ENCODE measurements around the gene SERPINB2. TPM values are rescaled to one million over a fixed set of nuclear protein-coding genes. Genes with fewer than 3 reads are reported as not detected.
"Not testable (repeated sequence)": the region's sequence is repeated elsewhere in the genome, so short reads cannot be mapped to it uniquely, and the experiment has no call there.

SERPINB2 gene
- total RNA-seq, 1 experiment from 2014 or later: 2.5 TPM

DNA sequence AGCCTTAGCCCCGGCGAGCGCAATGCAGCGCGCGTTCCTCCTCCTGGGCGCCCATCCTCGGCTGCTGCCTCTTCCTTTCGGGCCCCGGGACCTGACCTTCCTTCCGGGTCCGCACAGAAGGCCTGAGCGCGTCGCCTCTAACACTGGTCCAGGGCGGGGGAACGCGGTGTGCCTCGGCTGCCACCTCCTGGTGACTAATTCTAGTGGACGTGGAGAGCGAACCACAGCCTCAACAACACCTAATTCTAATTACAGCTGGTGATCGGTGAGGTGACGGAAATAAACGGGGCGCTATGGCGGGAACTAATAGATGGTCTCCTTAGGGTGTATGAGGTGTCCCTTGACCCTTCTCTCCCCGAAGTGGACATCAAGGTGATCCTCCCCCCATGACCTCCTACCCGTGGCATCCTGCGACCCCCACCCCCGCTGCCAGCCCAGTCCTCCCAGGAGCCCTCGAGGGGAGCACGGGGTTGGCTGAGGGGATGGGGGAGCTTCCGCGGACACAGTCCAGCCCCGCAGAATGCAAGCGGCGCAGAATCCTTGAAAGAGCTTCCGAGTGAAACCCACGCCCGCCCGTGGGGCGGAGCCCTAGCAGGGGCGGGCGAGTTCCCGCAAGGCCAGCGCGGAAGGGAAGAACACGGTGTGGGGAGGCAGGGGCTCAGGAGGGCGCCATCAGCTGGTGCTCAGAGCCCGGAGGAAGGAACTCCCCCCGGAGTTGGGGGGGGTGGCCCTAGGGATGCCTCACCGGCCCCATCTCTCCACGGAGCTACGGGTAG lies 48.8 kb downstream of the SERPINB2 start:
- intact Hi-C loops (cut with micrococcal nuclease; ENCODE audit: unreplicated experiment): loop anchor here (2.0 kb wide), 1 partner anchor 46 kb away; no protein-coding TSS in a partner anchor
- POLR2A ChIA-PET (ENCODE audit: low non-redundant PET): no interaction called here
- BruUV-seq (replicated peaks): no TSS peak

DNA sequence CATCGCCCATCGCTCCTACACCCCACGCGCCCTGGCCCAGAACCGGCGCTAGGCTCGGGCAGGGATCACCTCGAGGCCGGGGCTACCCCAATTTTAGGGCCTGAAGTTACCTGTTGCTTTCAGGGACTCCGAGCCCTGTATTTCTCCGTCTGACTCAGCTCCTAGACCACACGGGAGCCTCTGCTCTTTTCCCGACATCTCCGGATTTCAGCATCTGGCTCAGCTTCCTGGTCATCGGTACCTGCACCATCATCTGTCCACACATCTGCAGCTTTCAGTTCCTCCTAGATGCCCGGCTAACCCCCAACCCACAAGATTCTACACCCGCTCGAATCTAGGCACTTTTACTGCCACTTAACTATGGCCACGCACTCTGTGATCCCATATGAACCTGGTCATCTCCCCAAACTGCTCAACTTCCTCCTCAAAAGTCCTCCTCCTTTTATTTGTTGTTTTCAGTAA lies 49.5 kb downstream of the SERPINB2 start:
- Histone ChIP-seq H3K27me3 (replicated peaks; ENCODE audit: insufficient read depth, low read depth, low read length, poor library complexity) (no peaks in the 10 kb centered on the region), H3K9me3 (ENCODE audit: low read depth, low read length, poor library complexity, severe bottlenecking) (no peaks in the 10 kb centered on the region), H3K4me1 (ENCODE audit: insufficient read depth, low read length, poor library complexity, severe bottlenecking) (peaks cover 5% of the 10 kb centered on the region), H3K36me3 (ENCODE audit: insufficient read depth, low read length, poor library complexity, severe bottlenecking) (no peaks in the 10 kb centered on the region), H3K27ac (ENCODE audit: low read depth, low read length, poor library complexity, severe bottlenecking) (no peak overlapping the region), H3K4me3 (ENCODE audit: low read depth, low read length, poor library complexity, severe bottlenecking) (peak overlapping the region; percentile 60)
- CTCF ChIA-PET: interaction anchor here (0.6 to 1.1 kb wide), 3 partner anchors 52 to 385 kb away, joined by 3 to 7 read pairs (median 3); no protein-coding TSS in a partner anchor
- intact Hi-C loops (cut with micrococcal nuclease; ENCODE audit: unreplicated experiment): loop anchor here (2.0 kb wide), 1 partner anchor 46 kb away; no protein-coding TSS in a partner anchor
- POLR2A ChIA-PET (ENCODE audit: low non-redundant PET): no interaction called here
- TF ChIP-seq, protein P1, sequence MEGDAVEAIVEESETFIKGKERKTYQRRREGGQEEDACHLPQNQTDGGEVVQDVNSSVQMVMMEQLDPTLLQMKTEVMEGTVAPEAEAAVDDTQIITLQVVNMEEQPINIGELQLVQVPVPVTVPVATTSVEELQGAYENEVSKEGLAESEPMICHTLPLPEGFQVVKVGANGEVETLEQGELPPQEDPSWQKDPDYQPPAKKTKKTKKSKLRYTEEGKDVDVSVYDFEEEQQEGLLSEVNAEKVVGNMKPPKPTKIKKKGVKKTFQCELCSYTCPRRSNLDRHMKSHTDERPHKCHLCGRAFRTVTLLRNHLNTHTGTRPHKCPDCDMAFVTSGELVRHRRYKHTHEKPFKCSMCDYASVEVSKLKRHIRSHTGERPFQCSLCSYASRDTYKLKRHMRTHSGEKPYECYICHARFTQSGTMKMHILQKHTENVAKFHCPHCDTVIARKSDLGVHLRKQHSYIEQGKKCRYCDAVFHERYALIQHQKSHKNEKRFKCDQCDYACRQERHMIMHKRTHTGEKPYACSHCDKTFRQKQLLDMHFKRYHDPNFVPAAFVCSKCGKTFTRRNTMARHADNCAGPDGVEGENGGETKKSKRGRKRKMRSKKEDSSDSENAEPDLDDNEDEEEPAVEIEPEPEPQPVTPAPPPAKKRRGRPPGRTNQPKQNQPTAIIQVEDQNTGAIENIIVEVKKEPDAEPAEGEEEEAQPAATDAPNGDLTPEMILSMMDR (conservative IDR thresholded peaks at IDR 0.05; ENCODE audit: low read depth, low read length): no peak
- no peak for TF ChIP-seq EZH2 (IDR thresholded peaks at IDR 0.05; ENCODE audit: borderline replicate concordance, low read depth, low read length, poor library complexity, severe bottlenecking)
- BruUV-seq (replicated peaks): no TSS peak
- DNase-seq (ENCODE audit: low spot score): no peak

More for the DNA sequence above, 48.8 kb downstream of the SERPINB2 start:
- Histone ChIP-seq H3K9me3 (ENCODE audit: low read depth, low read length, poor library complexity, severe bottlenecking) (no peaks in the 10 kb centered on the region), H3K4me1 (ENCODE audit: insufficient read depth, low read length, poor library complexity, severe bottlenecking) (peaks cover 5% of the 10 kb centered on the region), H3K27ac (ENCODE audit: low read depth, low read length, poor library complexity, severe bottlenecking) (no peak overlapping the region), H3K36me3 (ENCODE audit: insufficient read depth, low read length, poor library complexity, severe bottlenecking) (no peaks in the 10 kb centered on the region), H3K27me3 (replicated peaks; ENCODE audit: insufficient read depth, low read depth, low read length, poor library complexity) (no peaks in the 10 kb centered on the region), H3K4me3 (ENCODE audit: low read depth, low read length, poor library complexity, severe bottlenecking) (peak overlapping the region; percentile 60)
- CTCF ChIA-PET: interaction anchor here (0.6 to 1.1 kb wide), 4 partner anchors 51 to 1136 kb away, joined by 3 to 7 read pairs (median 4); no protein-coding TSS in a partner anchor
- TF ChIP-seq EZH2 (IDR thresholded peaks at IDR 0.05; ENCODE audit: borderline replicate concordance, low read depth, low read length, poor library complexity, severe bottlenecking): no peak
- TF ChIP-seq, protein P1 (conservative IDR thresholded peaks at IDR 0.05; ENCODE audit: low read depth, low read length): peak; percentile 82
- DNase-seq (ENCODE audit: low spot score): peak; percentile 74

DNA sequence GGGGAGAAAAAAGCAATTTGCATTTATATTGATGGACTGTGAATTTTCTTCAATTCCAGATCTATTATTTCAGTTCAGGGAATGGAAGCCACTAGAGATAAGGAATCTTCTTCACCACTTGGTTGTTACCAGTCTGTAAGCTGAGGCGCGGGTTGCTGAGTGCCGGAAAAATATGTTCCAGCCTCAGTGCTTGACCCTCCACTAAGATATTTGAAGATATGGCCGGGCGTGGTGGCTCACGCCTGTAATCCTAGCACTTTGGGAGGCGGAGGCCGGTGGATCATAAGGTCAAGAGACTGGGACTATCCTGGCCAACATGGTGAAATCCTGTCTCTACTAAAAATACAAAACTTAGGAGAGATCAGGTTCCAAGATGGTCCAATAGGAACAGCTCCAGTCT lies 52.5 kb downstream of the SERPINB2 start:
- no TSS peak for BruUV-seq (replicated peaks)

DNA sequence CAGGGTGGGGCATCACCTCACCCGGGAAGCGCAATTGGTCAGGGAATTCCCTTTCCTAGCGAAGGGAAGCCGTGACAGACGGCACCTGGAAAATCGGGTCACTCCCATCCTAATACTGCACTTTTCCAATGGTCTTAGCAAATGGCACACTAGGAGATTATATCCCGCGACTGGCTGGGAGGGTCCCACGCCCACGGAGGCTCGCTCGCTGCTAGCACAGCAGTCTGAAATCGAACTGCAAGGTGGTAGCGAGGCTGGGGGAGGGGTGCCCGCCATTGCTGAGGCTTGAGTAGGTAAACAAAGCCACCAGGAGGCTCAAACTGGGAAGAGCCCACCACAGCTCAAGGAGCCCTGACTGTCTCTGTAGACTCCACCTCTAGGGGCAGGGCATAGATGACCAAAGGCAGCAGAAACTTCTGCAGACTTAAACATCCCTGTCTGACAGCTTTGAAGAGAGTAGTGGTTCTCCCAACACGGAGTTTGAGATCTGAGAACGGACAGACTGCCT lies 53.1 kb downstream of the SERPINB2 start:
- POLR2A ChIA-PET (ENCODE audit: low non-redundant PET); intact Hi-C loops (cut with micrococcal nuclease; ENCODE audit: unreplicated experiment); CTCF ChIA-PET; BruUV-seq (replicated peaks); H3K27ac ChIP-seq (ENCODE audit: low read depth, low read length, poor library complexity, severe bottlenecking); H3K4me1 ChIP-seq (ENCODE audit: insufficient read depth, low read length, poor library complexity, severe bottlenecking); H3K4me3 ChIP-seq (ENCODE audit: low read depth, low read length, poor library complexity, severe bottlenecking); H3K36me3 ChIP-seq (ENCODE audit: insufficient read depth, low read length, poor library complexity, severe bottlenecking); H3K27me3 ChIP-seq (replicated peaks; ENCODE audit: insufficient read depth, low read depth, low read length, poor library complexity); H3K9me3 ChIP-seq (ENCODE audit: low read depth, low read length, poor library complexity, severe bottlenecking); DNase-seq (ENCODE audit: low spot score): not testable (repeated sequence)

More for the DNA sequence above, 52.5 kb downstream of the SERPINB2 start:
- H3K27ac ChIP-seq (ENCODE audit: low read depth, low read length, poor library complexity, severe bottlenecking): no peak overlapping the region
- intact Hi-C loops (cut with micrococcal nuclease; ENCODE audit: unreplicated experiment): no loop called here
- POLR2A ChIA-PET (ENCODE audit: low non-redundant PET): no interaction called here
- TF ChIP-seq EZH2 (IDR thresholded peaks at IDR 0.05; ENCODE audit: borderline replicate concordance, low read depth, low read length, poor library complexity, severe bottlenecking): no peak
- TF ChIP-seq, protein P1 (conservative IDR thresholded peaks at IDR 0.05; ENCODE audit: low read depth, low read length): no peak
- H3K36me3 ChIP-seq (ENCODE audit: insufficient read depth, low read length, poor library complexity, severe bottlenecking): no peaks in the 10 kb centered on the region
- CTCF ChIA-PET: no interaction called here
- no peak for DNase-seq (ENCODE audit: low spot score)
- no peak overlapping the region for H3K4me3 ChIP-seq (ENCODE audit: low read depth, low read length, poor library complexity, severe bottlenecking)
- H3K27me3 ChIP-seq (replicated peaks; ENCODE audit: insufficient read depth, low read depth, low read length, poor library complexity): no peaks in the 10 kb centered on the region
- peaks cover 5% of the 10 kb centered on the region for H3K4me1 ChIP-seq (ENCODE audit: insufficient read depth, low read length, poor library complexity, severe bottlenecking)
- H3K9me3 ChIP-seq (ENCODE audit: low read depth, low read length, poor library complexity, severe bottlenecking): no peaks in the 10 kb centered on the region
